IMR-90 (cell line): Measurements from ENCODE around the gene TIGAR. TPM values are rescaled to one million over a fixed set of nuclear protein-coding genes. Genes with fewer than 3 reads are reported as not detected.

Source experiments
- ATAC-seq: fragments of 200-7000 bp; cut with Tn5 transposase; 2 replicates; pipeline ENCODE4 v1.9.1; 2020; ENCODE audit warnings: low read depth, mild to moderate bottlenecking, moderate library complexity
- BruUV-seq: library from RNA; stranded (reverse); fragments of 400-500 nt; replicated peaks from 2 replicates; lab custom pipeline; 2021; lab: Mats Ljungman, UMichigan
- CTCF ChIA-PET: fragments of 300-600 bp; formaldehyde crosslinking; extraction: SDS; loops from one replicate; lab custom pipeline; 2021; ENCODE audit warnings: antibody characterized with exemption; lab: Yijun Ruan, JAX
- POLR2A ChIA-PET: fragments of 300-600 bp; sonication (Branson Sonifier 250); formaldehyde crosslinking; loops from one replicate; lab custom pipeline; 2022; ENCODE audit warnings: antibody characterized with exemption; ENCODE audit not compliant: unreplicated experiment; lab: Charles Lee
- DNase-seq: peaks from one replicate; pipeline ENCODE4 v3.0.0; 2013
- H2AFZ ChIP-seq: replicated peaks from 2 replicates; pipeline ENCODE3; 2013; ENCODE audit warnings: low read length, mild to moderate bottlenecking; ENCODE audit not compliant: poor library complexity
- H2AK5ac ChIP-seq: 2 replicates; pipeline ENCODE4 v1.6.1; 2013; ENCODE audit warnings: low read depth, low read length, inconsistent platforms
- H2AK9ac ChIP-seq: replicated peaks from 2 replicates; pipeline ENCODE3; 2013; ENCODE audit warnings: mild to moderate bottlenecking, low read depth, low read length, moderate library complexity; ENCODE audit not compliant: poor library complexity
- H2BK120ac ChIP-seq: 2 replicates; pipeline ENCODE4 v1.6.1; 2013; ENCODE audit warnings: low read depth, low read length, inconsistent platforms
- H2BK15ac ChIP-seq: 3 replicates; pipeline ENCODE4 v1.6.1; 2013; ENCODE audit warnings: low read depth, low read length, inconsistent platforms
- H2BK20ac ChIP-seq: 2 replicates; pipeline ENCODE4 v1.6.1; 2013; ENCODE audit warnings: low read depth, mild to moderate bottlenecking, inconsistent platforms, low read length, moderate library complexity
- H2BK5ac ChIP-seq: 2 replicates; pipeline ENCODE4 v1.6.1; 2013; ENCODE audit warnings: mild to moderate bottlenecking, low read depth, low read length, inconsistent platforms; ENCODE audit not compliant: poor library complexity, severe bottlenecking
- H3K14ac ChIP-seq: replicated peaks from 2 replicates; pipeline ENCODE4 v1.6.1; 2013; ENCODE audit warnings: low read depth, low read length, inconsistent platforms
- H3K18ac ChIP-seq: 2 replicates; pipeline ENCODE4 v1.6.1; 2013; ENCODE audit warnings: low read depth, low read length, control low read depth
- H3K23ac ChIP-seq: 2 replicates; pipeline ENCODE4 v1.6.1; 2013; ENCODE audit warnings: low read depth, low read length, inconsistent platforms
- H3K27ac ChIP-seq: 2 replicates; pipeline ENCODE4 v1.5.1; 2013; ENCODE audit warnings: mild to moderate bottlenecking, control low read depth, low read length; ENCODE audit not compliant: insufficient read depth
- H3K27me3 ChIP-seq: 2 replicates; pipeline ENCODE4 v1.6.1; 2013; ENCODE audit warnings: low read length; ENCODE audit not compliant: control insufficient read depth, insufficient read depth
- H3K36me3 ChIP-seq: 2 replicates; pipeline ENCODE4 v1.6.1; 2013; ENCODE audit warnings: low read length, mixed read lengths; ENCODE audit not compliant: control insufficient read depth, insufficient read depth
- H3K4ac ChIP-seq: 2 replicates; pipeline ENCODE4 v1.6.1; 2013; ENCODE audit warnings: low read depth, low read length, inconsistent platforms
- H3K4me1 ChIP-seq: 2 replicates; pipeline ENCODE4 v1.6.1; 2013; ENCODE audit warnings: low read length, mixed read lengths; ENCODE audit not compliant: control insufficient read depth, insufficient read depth
- H3K4me2 ChIP-seq: 2 replicates; pipeline ENCODE4 v1.6.1; 2013; ENCODE audit warnings: low read depth, mild to moderate bottlenecking, control low read depth, low read length, moderate library complexity
- H3K4me3 ChIP-seq: 2 replicates; pipeline ENCODE4 v1.5.1; 2013; ENCODE audit warnings: low read depth, mild to moderate bottlenecking, control low read depth, low read length, moderate library complexity; ENCODE audit not compliant: insufficient read depth
- H3K56ac ChIP-seq: 2 replicates; pipeline ENCODE4 v1.6.1; 2013; ENCODE audit warnings: low read length, inconsistent platforms; ENCODE audit not compliant: insufficient read depth; ENCODE audit errors: extremely low read depth
- H3K79me1 ChIP-seq, 2 experiments: 2 replicates each; pipeline ENCODE4 v1.6.1; 2013; ENCODE audit warnings: low read length in 2 of 2, inconsistent platforms in 1 of 2, low read depth in 1 of 2
- H3K9ac ChIP-seq: 2 replicates; pipeline ENCODE4 v1.6.1; 2013; ENCODE audit warnings: low read depth, low read length, control low read depth
- H3K9me1 ChIP-seq: 2 replicates; pipeline ENCODE4 v1.6.1; 2013; ENCODE audit warnings: low read length, inconsistent platforms; ENCODE audit not compliant: insufficient read depth
- H3K9me3 ChIP-seq: 2 replicates; pipeline ENCODE4 v1.6.1; 2013; ENCODE audit warnings: low read length; ENCODE audit not compliant: control insufficient read depth, insufficient read depth
- H4K20me1 ChIP-seq: 2 replicates; pipeline ENCODE4 v1.6.1; 2013; ENCODE audit warnings: low read length, inconsistent platforms; ENCODE audit not compliant: insufficient read depth
- H4K5ac ChIP-seq: 2 replicates; pipeline ENCODE4 v1.6.1; 2013; ENCODE audit warnings: mild to moderate bottlenecking, low read depth, low read length, control low read depth
- H4K8ac ChIP-seq, 2 experiments: 2 replicates each; pipeline ENCODE4 v1.6.1; 2013; ENCODE audit warnings: low read depth in 2 of 2, low read length in 2 of 2, control low read depth in 1 of 2, inconsistent platforms in 1 of 2
- H4K91ac ChIP-seq: 2 replicates; pipeline ENCODE4 v1.6.1; 2013; ENCODE audit warnings: low read depth, low read length, inconsistent platforms; ENCODE audit not compliant: insufficient read depth
- BHLHE40 ChIP-seq: fragments of 150-350 bp; IDR thresholded peaks from 2 replicates; pipeline ENCODE4 v1.6.1; 2016; ENCODE audit warnings: mild to moderate bottlenecking, low read depth, low read length
- CEBPB ChIP-seq: IDR thresholded peaks from 2 replicates; pipeline ENCODE4 v1.6.1; 2012; ENCODE audit warnings: low read depth, low read length, improper control_type of control experiment
- CHD1 ChIP-seq: IDR thresholded peaks from 2 replicates; pipeline ENCODE4 v1.6.1; 2012; ENCODE audit warnings: low read depth, low read length, improper control_type of control experiment
- FOS ChIP-seq: fragments of 150-350 bp; IDR thresholded peaks from 2 replicates; pipeline ENCODE4 v1.6.1; 2016; ENCODE audit warnings: low read depth, low read length
- MAFK ChIP-seq: IDR thresholded peaks from 2 replicates; pipeline ENCODE4 v1.6.1; 2012; ENCODE audit warnings: low read depth, low read length, improper control_type of control experiment
- MAZ ChIP-seq: IDR thresholded peaks from 2 replicates; pipeline ENCODE4 v1.6.1; 2012; ENCODE audit warnings: low read depth, mild to moderate bottlenecking, low read length, improper control_type of control experiment, moderate library complexity, borderline replicate concordance
- MXI1 ChIP-seq: IDR thresholded peaks from 2 replicates; pipeline ENCODE4 v1.6.1; 2012; ENCODE audit warnings: low read depth, mild to moderate bottlenecking, low read length, moderate library complexity, borderline replicate concordance
- NFE2L2 ChIP-seq: fragments of 150-350 bp; IDR thresholded peaks from 2 replicates; pipeline ENCODE4 v1.6.1; 2016; ENCODE audit warnings: low read depth, mild to moderate bottlenecking, low read length
- POLR2A ChIP-seq: IDR thresholded peaks from 2 replicates; pipeline ENCODE4 v1.6.1; 2012; ENCODE audit warnings: mild to moderate bottlenecking, low read depth, low read length
- RAD21 ChIP-seq: IDR thresholded peaks from 2 replicates; pipeline ENCODE4 v1.6.1; 2012; ENCODE audit warnings: low read length, improper control_type of control experiment
- RCOR1 ChIP-seq: IDR thresholded peaks from 2 replicates; pipeline ENCODE4 v1.6.1; 2012; ENCODE audit warnings: mild to moderate bottlenecking, low read length, improper control_type of control experiment; ENCODE audit not compliant: insufficient replicate concordance
- RFX5 ChIP-seq: IDR thresholded peaks from 2 replicates; pipeline ENCODE4 v1.8.0; 2012; ENCODE audit warnings: low read depth, mild to moderate bottlenecking, low read length, moderate library complexity
- SMC3 ChIP-seq: fragments of 150-350 bp; IDR thresholded peaks from 2 replicates; pipeline ENCODE4 v1.6.1; 2016; ENCODE audit warnings: low read depth, mild to moderate bottlenecking, antibody characterized with exemption, low read length, moderate library complexity
- whole genome bisulfite sequencing, 2 experiments: methylation state at CpG; one replicate each; pipeline versions ENCODE4 v1.1.5 to v1.1.7; 2013; ENCODE audit warnings: missing lambda C conversion rate in 2 of 2; ENCODE audit not compliant: insufficient read length in 1 of 2; ENCODE audit errors: extremely low coverage in 2 of 2; 5-methylcytosine and 5-hydroxymethylcytosine counted together
- dilution Hi-C: fragments of 300-500 bp; cut with HindIII; formaldehyde crosslinking; loops from one replicate; pipeline ENCODE4 v1.14.3; 2018; ENCODE audit warnings: low sequenced_read_pairs; ENCODE audit not compliant: unreplicated experiment
- in situ Hi-C: fragments of 300-500 bp; cut with MboI; formaldehyde crosslinking; loops from 3 replicates; pipeline ENCODE4 v1.14.3; 2019; ENCODE audit warnings: low sequenced_read_pairs, inconsistent platforms, mixed read lengths
- intact Hi-C: fragments of 100-400 bp; cut with micrococcal nuclease; formaldehyde crosslinking; loops from 2 replicates; pipeline ENCODE4 v1.10.0; 2022
- polyA plus RNA-seq, 3 experiments: library from polyadenylated mRNA; depleted of rRNA; stranded (reverse); fragments of >200 nt; gene quantifications; 2 replicates each; pipeline ENCODE4 v1.2.3, GENCODE V29; 2012; ENCODE audit warnings: low replicate concordance in 1 of 3
- total RNA-seq: library from RNA; depleted of rRNA; stranded (reverse); fragments of >200 nt; gene quantifications from 2 replicates; pipeline ENCODE4 v1.2.3, GENCODE V29; 2012
- TF ChIP-seq, protein P1 (sequence below): fragments of 150-350 bp; IDR thresholded peaks from 2 replicates; pipeline ENCODE4 v1.6.1; 2017; ENCODE audit warnings: mild to moderate bottlenecking, antibody characterized with exemption, low read length, low read depth
- TF ChIP-seq, protein P2 (sequence below): conservative IDR thresholded peaks from 2 replicates; pipeline ENCODE4 v1.5.1; 2012; ENCODE audit warnings: mild to moderate bottlenecking, low read depth, low read length, improper control_type of control experiment
- TF ChIP-seq, protein P3 (sequence below): fragments of 150-350 bp; IDR thresholded peaks from 2 replicates; pipeline ENCODE4 v1.6.1; 2016; ENCODE audit warnings: low read depth, mild to moderate bottlenecking, low read length, moderate library complexity, borderline replicate concordance

The TIGAR gene
- total and polyA plus RNA-seq, 2 of the 4 experiments (the other 2 are of a cell fraction) = 7.3 to 13.7 TPM

GRCh38 chr12:4273273-4273651, 47.8 kb upstream of the TIGAR start:
- Histone ChIP-seq H3K4ac (no peak overlapping the region), H2AK9ac (no peak overlapping the region), H3K9ac (no peak overlapping the region), H2BK20ac (no peak overlapping the region), H4K20me1 (no peaks in the 10 kb centered on the region), H3K27ac (no peak overlapping the region), H2BK5ac (no peak overlapping the region), H3K27me3 (peaks cover 79% of the 10 kb centered on the region), H3K36me3 (no peaks in the 10 kb centered on the region; the same call in 1 of the 2 replicates), H2AK5ac (no peak overlapping the region), H3K79me1 (no peaks in the 10 kb centered on the region), H3K4me2 (peak overlapping the region; percentile 58; the same call in 1 of the 2 replicates), H2BK120ac (no peak overlapping the region), H3K14ac (no peak overlapping the region), H3K4me3 (no peak overlapping the region), H4K91ac (no peak overlapping the region), H2AFZ (no peak overlapping the region), H4K5ac (no peak overlapping the region), H3K18ac (no peak overlapping the region), H4K8ac (no peak overlapping the region), H3K4me1 (peaks cover 3% of the 10 kb centered on the region; the same call in 1 of the 2 replicates), H3K56ac (no peak overlapping the region), H3K9me1 (no peaks in the 10 kb centered on the region), H3K9me3 (peaks cover 4% of the 10 kb centered on the region), H3K23ac (no peak overlapping the region), H2BK15ac (no peak overlapping the region)
- in situ Hi-C loops = no loop called here
- TF ChIP-seq POLR2A (no peak), RFX5 (no peak), SMC3 (no peak), MAFK (no peak), RCOR1 (no peak), BHLHE40 (no peak), MXI1 (no peak), CEBPB (no peak), MAZ (no peak), RAD21 (no peak), NFE2L2 (no peak), CHD1 (no peak), FOS (no peak)
- TF ChIP-seq, protein P1, sequence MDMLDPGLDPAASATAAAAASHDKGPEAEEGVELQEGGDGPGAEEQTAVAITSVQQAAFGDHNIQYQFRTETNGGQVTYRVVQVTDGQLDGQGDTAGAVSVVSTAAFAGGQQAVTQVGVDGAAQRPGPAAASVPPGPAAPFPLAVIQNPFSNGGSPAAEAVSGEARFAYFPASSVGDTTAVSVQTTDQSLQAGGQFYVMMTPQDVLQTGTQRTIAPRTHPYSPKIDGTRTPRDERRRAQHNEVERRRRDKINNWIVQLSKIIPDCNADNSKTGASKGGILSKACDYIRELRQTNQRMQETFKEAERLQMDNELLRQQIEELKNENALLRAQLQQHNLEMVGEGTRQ = no peak
- TF ChIP-seq, protein P2, sequence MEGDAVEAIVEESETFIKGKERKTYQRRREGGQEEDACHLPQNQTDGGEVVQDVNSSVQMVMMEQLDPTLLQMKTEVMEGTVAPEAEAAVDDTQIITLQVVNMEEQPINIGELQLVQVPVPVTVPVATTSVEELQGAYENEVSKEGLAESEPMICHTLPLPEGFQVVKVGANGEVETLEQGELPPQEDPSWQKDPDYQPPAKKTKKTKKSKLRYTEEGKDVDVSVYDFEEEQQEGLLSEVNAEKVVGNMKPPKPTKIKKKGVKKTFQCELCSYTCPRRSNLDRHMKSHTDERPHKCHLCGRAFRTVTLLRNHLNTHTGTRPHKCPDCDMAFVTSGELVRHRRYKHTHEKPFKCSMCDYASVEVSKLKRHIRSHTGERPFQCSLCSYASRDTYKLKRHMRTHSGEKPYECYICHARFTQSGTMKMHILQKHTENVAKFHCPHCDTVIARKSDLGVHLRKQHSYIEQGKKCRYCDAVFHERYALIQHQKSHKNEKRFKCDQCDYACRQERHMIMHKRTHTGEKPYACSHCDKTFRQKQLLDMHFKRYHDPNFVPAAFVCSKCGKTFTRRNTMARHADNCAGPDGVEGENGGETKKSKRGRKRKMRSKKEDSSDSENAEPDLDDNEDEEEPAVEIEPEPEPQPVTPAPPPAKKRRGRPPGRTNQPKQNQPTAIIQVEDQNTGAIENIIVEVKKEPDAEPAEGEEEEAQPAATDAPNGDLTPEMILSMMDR = no peak
- TF ChIP-seq, protein P3, sequence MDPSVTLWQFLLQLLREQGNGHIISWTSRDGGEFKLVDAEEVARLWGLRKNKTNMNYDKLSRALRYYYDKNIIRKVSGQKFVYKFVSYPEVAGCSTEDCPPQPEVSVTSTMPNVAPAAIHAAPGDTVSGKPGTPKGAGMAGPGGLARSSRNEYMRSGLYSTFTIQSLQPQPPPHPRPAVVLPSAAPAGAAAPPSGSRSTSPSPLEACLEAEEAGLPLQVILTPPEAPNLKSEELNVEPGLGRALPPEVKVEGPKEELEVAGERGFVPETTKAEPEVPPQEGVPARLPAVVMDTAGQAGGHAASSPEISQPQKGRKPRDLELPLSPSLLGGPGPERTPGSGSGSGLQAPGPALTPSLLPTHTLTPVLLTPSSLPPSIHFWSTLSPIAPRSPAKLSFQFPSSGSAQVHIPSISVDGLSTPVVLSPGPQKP = no peak
- WGBS, 2 experiments = 0% methylated on average over 6 of the region's 10 CpGs; no CpG with 5 or more reads in 1 of the 2 experiments
- intact Hi-C loops = no loop called here
- ATAC-seq (no peak), DNase-seq (no peak)
- BruUV-seq = no TSS peak
- ChIA-PET POLR2A (no interaction called here), CTCF (no interaction called here)
- dilution Hi-C loops = no loop called here
